Testis (tissue), 3 donors: ENCODE results near the gene DGKD. TPM values are rescaled to one million over a fixed set of nuclear protein-coding genes. Genes with fewer than 3 reads are reported as not detected.
A peak's percentile ranks its signal among the peaks of the same experiment; 100 is the strongest.

Source experiments
- DNase-seq: peaks from one replicate; pipeline ENCODE4 v3.0.0-alpha.2; 2019
- H3K27ac ChIP-seq, 2 donors: fragments of 200-600 bp; sonication (generic); one replicate each; pipeline ENCODE4 v1.5.1; 2019
- H3K27me3 ChIP-seq: fragments of 200-600 bp; sonication (generic); one replicate; pipeline ENCODE4 v1.5.1; 2019
- H3K36me3 ChIP-seq: fragments of 200-600 bp; sonication (generic); one replicate; pipeline ENCODE4 v1.5.1; 2017; ENCODE audit warnings: low read depth; ENCODE audit errors: missing control alignments
- H3K4me1 ChIP-seq: fragments of 200-600 bp; sonication (generic); one replicate; pipeline ENCODE4 v1.5.1; 2019
- H3K4me3 ChIP-seq, 2 donors: fragments of 200-600 bp; sonication (generic); one replicate each; pipeline ENCODE4 v1.5.1; 2017 to 2019
- H3K9me3 ChIP-seq: fragments of 200-600 bp; sonication (generic); one replicate; pipeline ENCODE4 v1.5.1; 2017
- CTCF ChIP-seq, 3 experiments: fragments of 450-650 bp in 2 of 3; fragments of 200-600 bp in 1 of 3; sonication (generic) in 1 of 3; IDR thresholded peaks; one replicate each; pipeline ENCODE4 v1.5.1; 2016 to 2019; ENCODE audit warnings: antibody characterized with exemption in 3 of 3, mild to moderate bottlenecking in 2 of 3, moderate library complexity in 1 of 3
- POLR2A ChIP-seq: fragments of 450-650 bp; IDR thresholded peaks from one replicate; pipeline ENCODE4 v1.6.1; 2017; ENCODE audit warnings: antibody characterized with exemption, mild to moderate bottlenecking, moderate library complexity
- WGBS, 2 donors: methylation state at CpG; one replicate each; pipeline ENCODE4 v1.1.5; 2018; 5-methylcytosine and 5-hydroxymethylcytosine counted together
- intact Hi-C: fragments of 100-400 bp; cut with DNase I; formaldehyde crosslinking; loops from one replicate; pipeline ENCODE4 v1.15.1; 2023; ENCODE audit warnings: low total_unique reads
- polyA plus RNA-seq: library from polyadenylated mRNA; stranded (reverse); fragments of 350-450 nt; fragmentation: Illumina TruSeq; extraction: RNeasy Lipid Tissue Mini Kit (QIAGEN cat#74804); gene quantifications from one replicate; pipeline ENCODE4 v1.2.3, GENCODE V29; 2014; ENCODE audit warnings: low read depth, low replicate concordance; ENCODE audit not compliant: insufficient read depth
- total RNA-seq, 2 donors: library from RNA; depleted of rRNA; stranded (reverse); fragments of >200 nt; gene quantifications; one replicate each; pipeline ENCODE4 v1.2.3, GENCODE V29; 2016

Gene DGKD
- total and polyA plus RNA-seq, 3 donors from 2014 or later = 65.1 to 80.1 (median 66.7) TPM

DNA sequence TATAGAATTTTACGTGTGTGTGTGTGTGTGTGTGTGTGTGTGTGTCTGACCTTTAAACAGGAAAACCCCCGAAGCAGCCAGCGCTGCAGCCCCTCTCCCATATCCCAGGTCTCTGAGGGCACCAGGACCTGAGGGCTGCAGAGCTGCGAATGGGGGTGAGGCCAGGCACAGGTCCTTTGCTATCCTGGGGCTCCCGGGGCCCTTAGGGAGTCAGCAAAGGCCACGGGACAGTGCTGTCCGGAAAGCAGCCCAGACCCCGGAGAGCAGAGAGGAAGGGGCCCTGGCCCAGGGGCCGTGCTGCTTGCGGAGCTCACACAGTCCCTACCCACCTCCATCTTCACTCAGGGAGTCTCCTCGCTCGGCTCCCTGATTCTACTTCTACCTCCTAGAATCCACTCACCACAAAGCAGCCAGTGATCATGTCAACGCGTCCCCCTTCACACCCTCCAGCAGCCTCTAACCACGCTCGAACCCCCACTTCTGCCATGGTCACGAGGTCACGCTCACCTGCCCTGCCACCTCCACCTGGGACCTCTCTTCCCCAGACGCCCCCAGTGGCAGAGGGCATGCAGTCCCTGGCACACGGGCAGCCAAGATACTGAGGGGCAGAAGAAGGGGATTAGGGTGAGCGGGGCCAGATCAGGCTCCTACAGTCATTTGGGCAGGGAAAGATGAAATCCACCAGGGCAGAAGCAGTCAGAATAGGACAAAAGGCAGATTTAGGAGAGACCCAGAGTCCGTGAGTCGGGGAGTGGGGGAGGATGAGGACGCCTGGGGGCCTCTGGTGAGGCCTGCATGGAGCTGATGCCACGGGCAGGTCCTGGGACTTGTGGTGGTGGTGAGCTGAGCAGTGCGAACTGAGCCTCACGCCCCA, 125.6 kb downstream of the DGKD start:
- Histone ChIP-seq H3K9me3 (no peaks in the 10 kb centered on the region), H3K36me3 (no peaks in the 10 kb centered on the region), H3K4me3 (no peak overlapping the region), H3K4me1 (no peaks in the 10 kb centered on the region), H3K27ac (no peak overlapping the region), H3K27me3 (no peaks in the 10 kb centered on the region)
- intact Hi-C loops = no loop called here
- DNase-seq = no peak
- TF ChIP-seq CTCF (IDR thresholded peaks at IDR 0.05) = no peak
- TF ChIP-seq POLR2A = no peak
- WGBS, 2 donors = 89 to 92% methylated on average over 22 to 27 of the region's 27 CpGs

DNA sequence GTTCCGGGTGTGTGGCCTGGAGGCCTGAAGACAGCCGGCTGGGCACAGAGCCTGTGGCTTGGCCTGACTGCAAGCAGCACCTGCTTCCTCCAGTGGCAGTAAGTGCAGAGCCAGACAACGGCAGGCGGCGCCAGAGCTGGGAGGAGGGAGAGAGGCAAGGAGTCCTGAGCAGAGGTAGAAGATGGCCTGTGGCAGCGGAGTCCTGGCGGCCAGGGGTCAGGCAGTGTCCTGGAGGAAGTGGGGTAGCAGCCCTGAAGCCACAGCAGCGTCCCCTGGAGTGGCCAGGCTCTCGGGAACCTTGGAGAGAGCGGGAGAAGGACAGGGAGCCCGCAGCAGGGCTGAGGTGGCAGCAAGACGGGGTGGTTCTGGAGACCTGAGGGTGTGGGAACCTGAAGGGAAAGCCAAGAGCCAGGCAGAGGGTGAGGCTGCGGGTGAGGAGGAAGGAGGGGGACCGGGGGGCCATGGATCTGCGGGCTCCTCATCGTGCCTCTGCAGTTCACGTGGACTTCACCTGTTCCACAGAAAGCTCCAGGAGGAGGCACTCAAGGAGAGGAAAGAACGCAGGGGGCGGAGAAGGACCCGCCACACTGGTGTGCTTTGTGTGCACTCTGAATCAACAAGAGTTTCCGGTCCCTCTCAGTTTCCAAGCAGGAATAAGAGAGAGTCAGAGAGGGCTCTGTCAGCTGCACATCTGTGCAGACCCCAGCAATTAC, 126.4 kb downstream of the DGKD start:
- intact Hi-C loops = no loop called here
- no peaks in the 10 kb centered on the region for H3K9me3 ChIP-seq
- no peak overlapping the region for H3K4me3 ChIP-seq
- no peak for DNase-seq
- no peaks in the 10 kb centered on the region for H3K4me1 ChIP-seq
- H3K27me3 ChIP-seq = no peaks in the 10 kb centered on the region
- H3K27ac ChIP-seq = no peak overlapping the region
- TF ChIP-seq POLR2A (no peak), CTCF (IDR thresholded peaks at IDR 0.05) (no peak)
- WGBS, 2 donors = 80 to 83% methylated on average over 21 of the region's 21 CpGs
- no peaks in the 10 kb centered on the region for H3K36me3 ChIP-seq

GRCh38 chr2:233481368-233482142, 127.3 kb downstream of the DGKD start:
- 87 to 89% methylated on average over 22 of the region's 22 CpGs for WGBS, 2 donors
- Histone ChIP-seq H3K4me1 (peaks cover under 1% of the 10 kb centered on the region), H3K27me3 (no peaks in the 10 kb centered on the region), H3K27ac (no peak overlapping the region), H3K4me3 (no peak overlapping the region), H3K9me3 (no peaks in the 10 kb centered on the region), H3K36me3 (no peaks in the 10 kb centered on the region)
- TF ChIP-seq POLR2A = no peak
- TF ChIP-seq CTCF (IDR thresholded peaks at IDR 0.05) = no peak
- intact Hi-C loops = no loop called here
- DNase-seq = no peak

DNA sequence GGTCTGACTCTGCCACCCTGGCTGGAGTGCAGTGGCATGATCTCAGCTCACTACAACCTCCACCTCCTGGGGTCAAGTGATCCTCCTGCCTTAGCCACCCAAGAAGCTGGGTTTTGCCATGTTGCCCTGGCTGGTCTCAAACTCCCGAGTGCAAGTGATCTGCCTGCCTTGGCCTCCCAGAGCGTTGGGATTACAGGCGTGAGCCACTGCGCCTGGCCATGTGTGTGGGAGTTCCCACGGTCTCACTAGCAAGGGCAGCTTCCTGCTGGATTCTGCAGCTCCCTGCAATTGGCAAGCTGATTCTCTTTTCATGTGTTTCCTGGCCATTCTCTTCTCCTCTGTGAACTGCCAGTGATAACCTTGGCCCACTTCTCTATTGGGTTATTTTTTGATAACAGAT, 128.3 kb downstream of the DGKD start:
- Histone ChIP-seq H3K4me3 (no peak overlapping the region), H3K27ac (no peak overlapping the region), H3K4me1 (peaks cover 7% of the 10 kb centered on the region), H3K9me3 (no peaks in the 10 kb centered on the region), H3K36me3 (no peaks in the 10 kb centered on the region), H3K27me3 (no peaks in the 10 kb centered on the region)
- intact Hi-C loops = no loop called here
- peak; percentile 76 for DNase-seq
- TF ChIP-seq POLR2A = no peak
- no peak for TF ChIP-seq CTCF (IDR thresholded peaks at IDR 0.05)
- WGBS, 2 donors = 54 to 60% methylated on average over 5 of the region's 5 CpGs
